Right ventricle myocardium inferior (tissue), 1 donor: ENCODE results near the gene TXNRD2. TPM values are rescaled to one million over a fixed set of nuclear protein-coding genes. Genes with fewer than 3 reads are reported as not detected.

Experiments used
- ATAC-seq: fragments of 200-7000 bp; cut with Tn5 transposase; one replicate; pipeline ENCODE4 v1.9.1; 2020; ENCODE audit warnings: mild to moderate bottlenecking, moderate library complexity
- DNase-seq: peaks from one replicate; pipeline ENCODE4 v3.0.0; 2021; ENCODE audit errors: missing footprints
- intact Hi-C: fragments of 100-400 bp; cut with DNase I; formaldehyde crosslinking; loops from one replicate; pipeline ENCODE4 v1.11.0; 2022
- total RNA-seq: library from RNA; stranded (reverse); fragmentation: NEBNext Ultra II Directional; extraction: Animal tissue kit (Norgen Biotek cat#: 25700); gene quantifications from one replicate; pipeline ENCODE4 v1.2.1, GENCODE V29; 2021
- donor health status: DM: no; HTN: yes; CAD: no; lungs with severe emphysema.

The TXNRD2 gene
- total RNA-seq, 1 donor from 2014 or later: 40.9 TPM

GRCh38 chr22:19981961-19982920, 40.6 kb upstream of the TXNRD2 start:
- no peak for ATAC-seq
- peak; percentile 54 for DNase-seq
- intact Hi-C loops: no loop called here

DNA sequence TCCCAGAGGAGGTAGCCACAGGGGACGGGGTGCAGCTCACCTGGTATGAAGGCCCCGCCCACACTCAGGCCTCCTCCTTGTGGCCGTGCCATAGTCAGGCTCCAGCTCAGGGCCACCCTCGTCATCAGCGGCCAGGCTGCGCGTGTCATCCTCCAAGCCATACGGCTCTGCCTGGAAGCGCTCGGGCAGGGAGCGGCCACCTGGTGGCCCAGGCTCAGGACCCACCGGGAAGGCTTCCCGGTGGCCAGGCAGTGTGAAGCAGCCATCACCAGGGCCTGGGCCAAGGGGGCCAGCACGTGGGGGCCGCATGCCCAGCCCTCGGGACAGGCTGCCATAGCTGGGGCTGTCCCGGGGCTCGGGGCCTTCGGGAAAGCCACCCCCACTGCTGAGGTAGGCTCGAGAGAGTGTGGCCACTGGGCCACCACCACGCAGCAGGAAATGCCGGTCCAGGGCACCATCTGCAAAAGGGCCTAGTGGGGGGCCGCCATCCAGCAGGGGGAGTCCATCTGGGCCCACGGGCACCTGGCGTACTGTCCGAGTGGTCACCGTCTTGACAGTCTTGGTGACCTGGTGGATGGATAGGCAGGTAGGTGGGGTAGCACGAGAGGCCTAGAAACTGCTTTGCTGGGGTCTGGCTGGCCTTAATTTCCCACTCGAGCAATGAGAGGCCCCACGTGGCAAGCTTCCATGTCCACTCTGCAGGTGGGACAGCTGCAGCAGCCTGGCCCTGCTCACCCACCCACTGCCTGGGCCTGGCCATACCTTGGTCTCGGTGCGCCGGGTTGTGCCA, 39.7 kb upstream of the TXNRD2 start:
- peak; percentile 45 for DNase-seq
- no peak for ATAC-seq
- intact Hi-C loops: no loop called here

GRCh38 chr22:19980766-19981165, 39.1 kb upstream of the TXNRD2 start:
- ATAC-seq (no peak), DNase-seq (peak; percentile 42)
- intact Hi-C loops: no loop called here

DNA sequence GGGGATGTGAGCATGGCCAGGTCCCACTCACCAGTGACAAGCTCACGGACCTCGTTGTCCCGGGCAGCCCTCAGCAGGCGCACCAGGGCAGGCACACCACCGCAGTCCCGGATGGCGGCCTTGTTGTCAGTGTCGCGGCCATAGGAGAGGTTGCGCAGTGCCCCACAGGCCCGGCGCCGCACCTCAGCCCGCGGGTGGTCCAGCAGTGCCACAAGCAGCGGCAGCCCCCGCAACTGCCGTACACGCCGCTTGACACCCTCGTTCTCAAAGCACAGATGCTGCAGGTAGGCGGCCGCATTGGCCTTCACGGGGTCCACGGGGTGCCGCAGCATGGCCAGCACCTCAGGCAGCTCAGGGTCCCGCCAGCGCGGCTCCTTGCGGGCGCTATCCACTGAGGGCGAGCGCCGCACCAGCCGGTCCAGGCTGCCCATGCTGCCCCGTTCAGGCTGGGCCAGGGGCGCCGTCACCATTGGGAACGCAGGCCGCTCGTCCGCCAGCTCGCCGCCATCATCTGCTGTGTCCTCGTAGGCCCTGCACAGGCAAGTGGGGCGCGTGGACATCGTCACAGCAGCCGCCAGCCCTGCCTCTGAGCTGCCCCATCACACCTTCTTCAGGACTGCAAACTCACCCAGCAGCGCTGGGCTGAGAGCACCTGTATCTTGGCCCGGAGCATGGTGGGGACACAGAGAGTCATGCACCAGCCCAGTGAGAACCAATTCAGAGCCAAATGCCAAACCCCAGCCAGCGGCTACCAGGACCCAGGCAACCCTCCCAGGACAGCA, 38.3 kb upstream of the TXNRD2 start:
- DNase-seq (peak; percentile 68), ATAC-seq (no peak)
- intact Hi-C loops: no loop called here

DNA sequence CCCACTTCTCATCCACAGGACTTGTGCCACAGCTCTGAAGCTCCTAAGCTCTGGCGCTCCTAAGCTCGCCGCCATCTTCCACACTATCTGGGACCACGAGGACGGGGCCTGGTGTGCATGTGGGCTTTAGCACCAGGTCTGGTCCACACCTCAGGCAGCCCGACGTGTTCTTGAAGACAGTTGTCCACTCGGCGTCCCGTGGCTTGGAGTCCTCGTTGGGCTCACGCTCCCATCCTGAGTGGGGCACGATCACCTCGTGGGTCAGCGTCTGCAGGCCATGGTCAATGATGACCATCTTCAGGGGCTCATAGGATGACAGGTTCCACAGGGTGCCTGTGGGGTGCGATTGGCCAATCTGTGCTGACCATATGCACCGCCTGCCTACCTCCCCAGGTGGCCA, 37.1 kb upstream of the TXNRD2 start:
- DNase-seq: no peak
- intact Hi-C loops: no loop called here
- no peak for ATAC-seq

GRCh38 chr22:19977296-19978243, 36.0 kb upstream of the TXNRD2 start:
- ATAC-seq (no peak), DNase-seq (no peak)
- intact Hi-C loops: no loop called here

DNA sequence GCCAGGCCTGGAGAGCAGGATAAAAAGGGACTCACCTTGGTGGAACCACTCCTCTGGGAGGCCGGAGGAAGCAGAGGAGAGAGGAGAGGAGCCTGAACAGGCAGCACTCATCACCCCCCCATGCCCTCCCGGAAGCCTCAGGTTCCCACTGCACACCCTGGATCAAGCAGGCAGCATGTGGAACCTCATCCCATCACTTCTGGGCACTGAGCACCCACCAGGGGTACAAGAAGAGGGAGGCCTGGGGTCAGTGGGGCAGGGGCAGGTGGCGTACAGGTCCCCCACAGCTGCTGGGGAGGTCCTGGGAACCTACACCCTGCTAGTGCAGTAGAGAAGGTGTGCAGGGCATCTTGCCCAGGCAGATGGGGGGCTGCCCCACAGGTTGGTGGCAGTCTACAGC, 35.1 kb upstream of the TXNRD2 start:
- ATAC-seq (no peak), DNase-seq (no peak)
- intact Hi-C loops: no loop called here

DNA sequence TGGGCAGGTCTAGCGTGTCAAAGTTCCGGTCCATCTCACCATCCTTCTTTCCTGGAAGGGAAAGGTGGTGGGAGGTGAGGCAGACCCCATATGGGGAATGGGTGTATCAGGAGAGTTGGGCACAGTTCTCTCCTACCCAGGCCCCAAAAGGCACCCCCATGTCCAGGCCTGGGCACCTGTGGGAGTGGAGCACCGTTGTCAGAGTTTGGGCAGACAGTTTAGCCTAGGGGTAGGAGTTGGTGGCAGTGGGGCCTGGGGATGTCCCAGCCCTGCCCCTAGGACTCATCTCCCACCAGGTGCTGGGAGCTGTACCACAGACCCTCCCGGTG, 34.1 kb upstream of the TXNRD2 start:
- ATAC-seq (no peak), DNase-seq (no peak)
- intact Hi-C loops: no loop called here

DNA sequence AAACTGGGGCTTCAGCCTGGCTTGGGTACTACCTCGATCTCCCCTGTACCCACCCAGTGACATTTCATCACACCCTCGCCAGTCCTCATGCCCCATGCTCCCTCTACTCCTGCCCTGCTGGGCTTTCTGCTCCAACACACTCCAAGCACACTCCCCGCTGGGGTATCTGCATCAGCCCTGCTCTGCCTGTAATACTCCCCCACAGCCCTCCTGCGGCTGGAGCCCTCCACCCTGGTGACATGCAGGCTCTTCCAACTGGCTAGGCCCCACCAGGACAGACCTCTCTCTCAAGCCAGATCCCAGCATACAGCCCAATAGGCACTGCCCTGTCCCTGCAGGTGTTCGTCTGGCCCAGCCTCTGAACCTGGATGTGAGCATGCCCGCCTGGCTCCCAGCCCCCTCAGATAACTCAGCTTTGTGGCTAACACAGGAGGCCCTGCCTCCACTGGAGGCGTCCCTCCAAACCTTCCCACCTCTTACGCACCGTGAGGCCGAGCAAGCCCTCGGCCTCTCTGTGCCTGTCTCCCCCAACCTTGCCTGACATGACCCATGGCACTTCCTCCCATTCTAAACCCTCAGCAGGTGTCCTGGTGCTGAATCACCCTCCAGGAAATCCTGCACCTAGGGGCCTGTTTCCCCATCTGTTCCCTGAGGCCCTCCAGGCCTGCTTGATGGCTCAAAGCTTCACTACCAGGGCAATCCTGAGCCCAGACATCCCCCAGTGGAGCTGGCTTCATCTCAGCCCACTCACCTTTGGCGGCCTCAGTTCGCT, 33.5 kb upstream of the TXNRD2 start:
- ATAC-seq (no peak), DNase-seq (no peak)
- intact Hi-C loops: no loop called here

DNA sequence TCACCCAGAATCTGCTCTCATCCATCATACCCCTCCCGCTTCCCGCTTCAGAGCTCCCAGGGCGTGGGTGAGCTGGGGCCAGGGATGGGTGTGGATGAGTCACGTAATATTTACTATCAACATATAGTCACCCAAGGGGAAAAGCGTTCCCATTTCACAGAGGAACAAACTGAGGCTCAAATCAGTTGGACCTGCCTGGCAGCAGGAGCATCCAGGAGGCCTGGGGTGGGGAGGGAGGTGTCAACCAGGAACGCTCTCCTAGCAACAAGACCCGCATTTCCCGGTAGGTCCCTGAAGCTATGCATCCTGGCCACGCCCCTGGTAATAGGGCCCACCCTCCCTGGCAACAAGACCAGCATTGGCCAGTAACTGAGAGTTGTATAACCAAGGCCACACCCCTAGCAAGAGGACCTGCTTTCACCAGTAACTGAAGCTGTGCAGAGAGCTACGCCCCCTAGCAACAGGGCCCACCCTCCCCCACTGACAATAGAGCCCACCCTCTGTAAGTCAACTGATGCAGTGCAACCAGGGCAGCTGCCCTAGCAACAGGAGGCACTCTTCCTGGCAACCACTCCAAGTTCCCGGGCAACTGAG, 32.7 kb upstream of the TXNRD2 start:
- ATAC-seq (no peak), DNase-seq (no peak)
- intact Hi-C loops: no loop called here

DNA sequence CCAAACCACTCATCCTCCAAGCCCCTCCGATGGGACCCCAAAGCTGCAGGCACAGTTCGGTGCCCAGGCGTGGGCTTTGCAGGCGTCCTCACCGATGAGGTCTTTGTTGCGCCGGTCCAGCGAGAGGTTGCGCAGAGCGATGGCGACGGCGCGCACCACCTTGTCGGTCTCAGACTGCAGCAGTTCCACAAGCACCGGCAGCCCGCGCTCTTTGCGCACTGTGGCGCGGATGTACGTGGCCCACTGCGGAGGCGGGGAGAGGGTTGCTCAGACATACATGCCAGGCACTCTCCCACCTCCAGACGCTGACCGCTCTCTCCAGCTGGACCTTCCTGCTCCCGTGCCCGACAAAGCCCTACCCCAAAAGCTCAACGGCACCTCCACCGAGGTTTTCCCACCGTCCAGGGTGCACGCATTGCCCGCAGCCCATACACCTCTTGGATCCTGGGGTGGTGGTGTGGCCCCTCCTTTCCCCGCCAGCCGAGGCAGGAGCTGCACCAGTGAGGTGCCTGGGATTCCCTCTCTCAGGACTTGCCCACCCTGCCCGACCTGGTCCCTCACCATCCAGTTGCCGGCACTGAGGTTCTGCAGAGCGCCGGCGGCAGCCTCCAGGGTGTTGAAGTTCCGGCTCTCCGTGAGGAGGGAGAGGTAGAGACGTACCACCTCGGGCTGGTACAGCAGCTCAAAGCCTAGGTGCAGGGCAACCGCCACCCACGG, 32.1 kb upstream of the TXNRD2 start:
- no peak for DNase-seq
- intact Hi-C loops: no loop called here
- no peak for ATAC-seq

DNA sequence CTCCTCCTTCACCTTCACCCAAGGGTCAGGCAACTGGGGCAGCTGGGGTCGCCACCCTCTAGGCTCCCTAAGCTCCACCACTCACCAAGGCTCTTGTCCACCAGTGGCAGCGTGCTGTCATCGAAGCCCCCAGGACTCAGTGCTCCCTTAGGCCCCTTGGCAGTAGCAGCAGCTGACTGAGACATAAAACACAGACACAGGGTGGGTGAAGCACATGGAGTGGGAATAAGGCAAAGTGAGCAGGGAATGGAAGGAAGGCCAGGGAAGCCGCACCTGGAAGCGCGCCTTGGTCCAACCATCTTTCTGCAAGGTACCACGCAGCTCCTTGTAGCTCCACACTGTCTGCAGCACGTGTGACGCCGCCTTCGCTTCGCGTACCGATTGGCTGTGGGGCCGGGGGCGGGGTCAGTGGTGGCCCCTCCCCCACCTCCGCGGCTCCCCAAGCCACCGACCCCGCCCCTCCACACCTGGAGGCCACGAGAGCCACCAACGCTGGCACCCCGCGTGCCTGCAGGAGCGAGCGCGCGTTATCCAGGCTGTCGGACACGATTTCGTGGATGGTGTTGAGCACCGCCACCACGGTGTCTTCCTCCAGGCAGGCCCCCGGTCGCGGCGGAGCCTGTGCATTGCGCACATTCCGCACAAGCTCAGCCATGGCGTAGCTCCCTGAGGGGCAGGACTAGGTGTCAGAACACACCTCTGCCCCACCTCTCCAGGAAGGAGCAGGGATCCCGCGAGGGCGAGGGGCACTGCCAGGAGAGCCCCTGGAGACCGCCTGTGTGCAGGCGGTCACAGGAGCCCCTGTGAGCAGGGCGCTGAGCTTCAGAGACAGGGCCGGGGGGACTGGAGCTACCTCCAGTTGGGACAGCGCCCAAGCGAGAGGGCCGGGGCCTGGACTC, 31.3 kb upstream of the TXNRD2 start:
- DNase-seq: no peak
- ATAC-seq: no peak
- intact Hi-C loops: no loop called here

DNA sequence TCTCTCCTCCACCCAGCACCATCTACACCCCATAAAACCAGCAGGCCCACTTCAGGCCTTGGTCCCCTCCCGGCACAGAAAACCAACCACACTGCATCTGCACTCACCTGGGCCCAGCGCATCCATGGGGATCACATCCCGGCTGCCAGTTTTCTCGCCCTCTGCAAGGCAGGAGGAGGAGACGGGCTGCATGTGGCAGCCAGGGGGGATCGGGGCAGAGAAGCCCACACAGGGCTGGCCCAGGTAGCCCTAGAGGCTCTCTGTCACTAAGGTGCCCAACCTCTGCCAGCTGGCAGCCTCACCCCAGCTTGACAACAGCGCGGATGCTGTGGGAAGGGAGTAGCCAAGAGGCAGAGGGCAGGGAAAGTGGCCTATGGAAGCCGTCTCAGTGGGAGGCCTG, 30.6 kb upstream of the TXNRD2 start:
- ATAC-seq (no peak), DNase-seq (no peak)
- intact Hi-C loops: no loop called here

GRCh38 chr22:19971276-19972124, 29.9 kb upstream of the TXNRD2 start:
- intact Hi-C loops: no loop called here
- DNase-seq (no peak), ATAC-seq (peak; percentile 3)
